ENCODE measurements around the gene HSD3B2.

HSD3B2 gene

GRCh38 chr1:119467219-119467618 is 52.3 kb downstream of the HSD3B2 start:
- no peak for DNase-seq

GRCh38 chr1:119467857-119468668 is 53.1 kb downstream of the HSD3B2 start:
- no peak for DNase-seq

GRCh38 chr1:119469741-119470140 is 54.8 kb downstream of the HSD3B2 start:
- no peak for DNase-seq

GRCh38 chr1:119470377-119470776 is 55.4 kb downstream of the HSD3B2 start:
- no peak for DNase-seq

- DNase-seq: no peak
These were observed 56.0 kb downstream of the HSD3B2 start for GRCh38 chr1:119470958-119471357.

- DNase-seq: no peak
These were observed 56.6 kb downstream of the HSD3B2 start for GRCh38 chr1:119471566-119471965.

GRCh38 chr1:119472080-119472818 is 57.3 kb downstream of the HSD3B2 start:
- no peak for DNase-seq
